DND-41 (cell line): Measurements from ENCODE around the gene PPP2R5E.

Experiments
- ATAC-seq: fragments of 200-7000 bp; cut with Tn5 transposase; 3 replicates; pipeline ENCODE4 v1.9.1; 2021; ENCODE audit warnings: low read depth; ENCODE audit not compliant: insufficient read depth
- DNase-seq: peaks from one replicate; pipeline ENCODE4 v3.0.0-alpha.2; 2020
- H2AFZ ChIP-seq: 2 replicates; pipeline ENCODE4 v1.6.0; 2012; ENCODE audit warnings: low read depth, low read length
- H3K27ac ChIP-seq: 2 replicates; pipeline ENCODE4 v1.5.1; 2012; ENCODE audit warnings: low read length, inconsistent platforms
- H3K27me3 ChIP-seq: fragments of 200-600 bp; sonication (generic); 2 replicates; pipeline ENCODE4 v1.6.0; 2012; ENCODE audit warnings: low read length, mild to moderate bottlenecking, inconsistent platforms; ENCODE audit not compliant: insufficient read depth, poor library complexity
- H3K36me3 ChIP-seq: 2 replicates; pipeline ENCODE4 v1.5.1; 2012; ENCODE audit warnings: low read length, inconsistent platforms; ENCODE audit not compliant: insufficient read depth
- H3K4me1 ChIP-seq: 2 replicates; pipeline ENCODE4 v1.5.1; 2012; ENCODE audit warnings: mild to moderate bottlenecking, low read length; ENCODE audit not compliant: insufficient read depth
- H3K4me2 ChIP-seq: 2 replicates; pipeline ENCODE4 v1.6.0; 2012; ENCODE audit warnings: mild to moderate bottlenecking, moderate library complexity, low read length, inconsistent platforms; ENCODE audit not compliant: insufficient read depth
- H3K4me3 ChIP-seq, 2 experiments: fragments of 200-600 bp in 1 of 2; shearing (Covaris generic) in 1 of 2; 2 replicates each; pipeline ENCODE4 v1.5.1; 2012 to 2016; ENCODE audit warnings: inconsistent platforms in 2 of 2, low read length in 2 of 2, mild to moderate bottlenecking in 2 of 2, low read depth in 1 of 2, moderate library complexity in 1 of 2
- H3K79me2 ChIP-seq: 2 replicates; pipeline ENCODE4 v1.6.0; 2012; ENCODE audit warnings: low read length, inconsistent platforms; ENCODE audit not compliant: insufficient read depth
- H3K9ac ChIP-seq: 2 replicates; pipeline ENCODE4 v1.6.0; 2012; ENCODE audit warnings: low read depth, mild to moderate bottlenecking, inconsistent platforms, low read length, moderate library complexity
- H3K9me3 ChIP-seq: 2 replicates; pipeline ENCODE4 v1.5.1; 2012; ENCODE audit warnings: low read length, moderate library complexity, mild to moderate bottlenecking, inconsistent platforms; ENCODE audit not compliant: insufficient read depth, severe bottlenecking
- H4K20me1 ChIP-seq: 2 replicates; pipeline ENCODE4 v1.6.0; 2012; ENCODE audit warnings: low read length; ENCODE audit not compliant: insufficient read depth
- CTCF ChIP-seq: IDR thresholded peaks from 2 replicates; pipeline ENCODE4 v1.5.1; 2012; ENCODE audit warnings: borderline replicate concordance, low read length, moderate library complexity, mild to moderate bottlenecking; ENCODE audit not compliant: poor library complexity, severe bottlenecking; ENCODE audit errors: extremely low read depth
- EZH2 ChIP-seq: IDR thresholded peaks from 3 replicates; pipeline ENCODE4 v1.6.1; 2012; ENCODE audit warnings: borderline replicate concordance, low read depth, mild to moderate bottlenecking, moderate library complexity, low read length, inconsistent platforms; ENCODE audit not compliant: severe bottlenecking

Gene PPP2R5E

GRCh38 chr14:63510538-63510937 is 32.6 kb downstream of the PPP2R5E start:
- Histone ChIP-seq H4K20me1 (peaks cover 52% of the 10 kb centered on the region), H3K9ac (no peak overlapping the region), H3K4me2 (no peak overlapping the region), H3K27me3 (no peaks in the 10 kb centered on the region), H3K36me3 (peaks cover 26% of the 10 kb centered on the region), H2AFZ (no peak overlapping the region), H3K4me1 (peaks cover 10% of the 10 kb centered on the region), H3K9me3 (no peaks in the 10 kb centered on the region), H3K4me3 (no peak overlapping the region), H3K27ac (no peak overlapping the region), H3K79me2 (peaks cover 93% of the 10 kb centered on the region)
- TF ChIP-seq EZH2 (no peak), CTCF (no peak)
- peak; percentile 91 for ATAC-seq
- DNase-seq: peak; percentile 29

- Histone ChIP-seq H4K20me1 (peaks cover 56% of the 10 kb centered on the region), H3K9me3 (no peaks in the 10 kb centered on the region), H3K27ac (no peak overlapping the region), H3K27me3 (no peaks in the 10 kb centered on the region), H3K79me2 (peaks cover 92% of the 10 kb centered on the region), H2AFZ (no peak overlapping the region), H3K4me1 (peaks cover 10% of the 10 kb centered on the region), H3K4me3 (no peak overlapping the region), H3K9ac (no peak overlapping the region), H3K4me2 (no peak overlapping the region), H3K36me3 (peaks cover 24% of the 10 kb centered on the region)
- no peak for ATAC-seq
- no peak for DNase-seq
- TF ChIP-seq CTCF (no peak), EZH2 (no peak)
These were observed 35.1 kb downstream of the PPP2R5E start for GRCh38 chr14:63508033-63508432.

- Histone ChIP-seq H3K79me2 (peaks cover 89% of the 10 kb centered on the region), H3K4me1 (no peaks in the 10 kb centered on the region), H4K20me1 (peaks cover 38% of the 10 kb centered on the region), H3K4me2 (no peak overlapping the region), H2AFZ (no peak overlapping the region), H3K27ac (no peak overlapping the region), H3K36me3 (peaks cover 11% of the 10 kb centered on the region), H3K9ac (no peak overlapping the region), H3K27me3 (no peaks in the 10 kb centered on the region), H3K4me3 (no peak overlapping the region), H3K9me3 (no peaks in the 10 kb centered on the region)
- TF ChIP-seq CTCF (no peak), EZH2 (no peak)
- ATAC-seq (no peak), DNase-seq (no peak)
These were observed 38.5 kb downstream of the PPP2R5E start for GRCh38 chr14:63504648-63505047.

- DNase-seq: no peak
- H3K4me1 ChIP-seq: no peaks in the 10 kb centered on the region
- TF ChIP-seq EZH2: no peak
- no peak for TF ChIP-seq CTCF
- H3K4me2 ChIP-seq: no peak overlapping the region
- no peaks in the 10 kb centered on the region for H3K27me3 ChIP-seq
- H3K36me3 ChIP-seq: peaks cover 6% of the 10 kb centered on the region; the same call in 1 of the 2 replicates
- no peak overlapping the region for H2AFZ ChIP-seq
- no peak overlapping the region for H3K27ac ChIP-seq
- H4K20me1 ChIP-seq: peaks cover 22% of the 10 kb centered on the region; the same call in 1 of the 2 replicates
- peaks cover 85% of the 10 kb centered on the region for H3K79me2 ChIP-seq
- H3K9me3 ChIP-seq: no peaks in the 10 kb centered on the region
- no peak overlapping the region for H3K4me3 ChIP-seq
- no peak overlapping the region for H3K9ac ChIP-seq
- no peak for ATAC-seq
These were observed 41.7 kb downstream of the PPP2R5E start for GRCh38 chr14:63501429-63501828.
